HG03196 (cell line): Measurements from ENCODE around the gene TMEM92.
"Not testable (repeated sequence)": the region's sequence is repeated elsewhere in the genome, so short reads cannot be mapped to it uniquely, and the experiment has no call there.

Experiments
- ATAC-seq: cut with Tn5 transposase; IDR thresholded peaks from one replicate; pipeline ENCODE4 v1.9.1; 2021; ENCODE audit not compliant: unreplicated experiment

Gene TMEM92

DNA sequence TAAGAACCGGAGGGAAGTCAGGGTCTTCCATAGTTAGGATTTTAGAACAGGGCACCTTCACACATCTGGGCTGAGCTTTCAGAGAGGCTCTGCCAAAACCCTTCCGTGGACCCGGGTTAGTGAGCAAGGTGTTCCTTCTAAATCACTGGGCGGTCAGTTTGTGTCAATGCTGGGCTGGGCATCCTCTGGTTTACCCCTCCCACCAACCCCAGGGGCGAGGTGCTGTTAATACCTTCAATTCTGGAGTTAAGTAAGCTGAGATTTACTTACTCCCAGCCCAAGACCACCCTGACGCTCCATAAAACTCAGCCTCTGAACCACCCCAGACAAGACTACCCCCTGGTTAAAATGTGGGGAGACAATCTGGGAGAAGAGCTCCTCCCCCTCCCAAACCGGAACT, 1.0 kb downstream of the TMEM92 start:
- ATAC-seq, result no peak

DNA sequence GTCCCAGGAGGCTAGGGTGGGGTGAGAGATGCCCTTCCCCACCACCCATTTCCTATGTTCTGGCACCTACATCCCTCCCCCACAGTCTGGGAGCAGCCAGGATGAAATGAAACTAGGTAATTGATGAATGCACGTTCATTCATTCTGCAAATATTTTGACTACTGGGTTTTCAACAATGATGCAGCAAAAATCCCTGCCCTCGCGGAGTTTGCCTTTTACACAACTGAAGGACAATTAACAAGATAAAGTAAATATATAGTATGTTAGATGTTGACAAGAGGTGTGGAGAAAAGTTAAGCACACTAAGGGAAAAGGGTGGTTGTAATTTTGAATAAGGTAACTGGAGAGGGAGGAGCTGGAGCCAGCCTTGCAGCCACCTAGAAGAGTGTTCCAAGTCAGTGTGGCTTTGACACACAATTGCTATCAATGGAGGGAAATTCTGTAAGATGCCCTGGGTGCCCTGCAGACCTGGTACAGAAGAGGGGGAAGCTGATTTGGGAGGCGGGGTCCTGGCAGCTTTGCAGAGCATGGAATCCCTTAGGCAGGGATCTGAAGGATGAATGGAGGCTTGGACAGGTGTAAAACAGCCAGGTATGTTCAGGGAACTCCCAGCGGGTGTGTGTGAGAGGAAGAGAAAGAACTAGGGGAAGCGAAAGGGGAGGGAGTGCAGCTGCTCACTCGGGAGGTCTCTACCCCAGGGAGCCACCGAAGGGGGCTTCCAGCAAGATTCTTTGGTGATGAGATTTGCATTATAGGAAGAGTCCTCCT, 2.5 kb downstream of the TMEM92 start:
- ATAC-seq, result no peak

DNA sequence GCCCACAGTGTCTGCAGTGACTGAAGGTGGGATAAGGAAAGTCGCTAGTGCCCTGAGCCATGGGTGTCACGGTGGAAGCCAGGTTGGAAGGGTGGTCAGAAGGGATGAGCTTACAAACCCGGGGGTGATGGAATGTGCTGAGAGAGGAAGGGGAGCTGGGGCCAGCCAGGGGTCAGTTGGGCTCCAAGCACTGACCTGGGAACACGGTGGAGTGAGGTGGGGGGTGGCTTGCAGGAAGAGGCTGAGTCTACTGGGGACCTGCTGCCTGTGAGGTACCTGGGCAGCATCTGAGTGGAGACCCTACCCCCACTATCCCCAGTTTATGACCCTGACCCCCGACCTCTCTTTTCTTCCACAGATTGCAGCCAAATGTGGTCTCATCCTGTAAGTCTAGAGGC, 3.1 kb downstream of the TMEM92 start:
- no peak for ATAC-seq

DNA sequence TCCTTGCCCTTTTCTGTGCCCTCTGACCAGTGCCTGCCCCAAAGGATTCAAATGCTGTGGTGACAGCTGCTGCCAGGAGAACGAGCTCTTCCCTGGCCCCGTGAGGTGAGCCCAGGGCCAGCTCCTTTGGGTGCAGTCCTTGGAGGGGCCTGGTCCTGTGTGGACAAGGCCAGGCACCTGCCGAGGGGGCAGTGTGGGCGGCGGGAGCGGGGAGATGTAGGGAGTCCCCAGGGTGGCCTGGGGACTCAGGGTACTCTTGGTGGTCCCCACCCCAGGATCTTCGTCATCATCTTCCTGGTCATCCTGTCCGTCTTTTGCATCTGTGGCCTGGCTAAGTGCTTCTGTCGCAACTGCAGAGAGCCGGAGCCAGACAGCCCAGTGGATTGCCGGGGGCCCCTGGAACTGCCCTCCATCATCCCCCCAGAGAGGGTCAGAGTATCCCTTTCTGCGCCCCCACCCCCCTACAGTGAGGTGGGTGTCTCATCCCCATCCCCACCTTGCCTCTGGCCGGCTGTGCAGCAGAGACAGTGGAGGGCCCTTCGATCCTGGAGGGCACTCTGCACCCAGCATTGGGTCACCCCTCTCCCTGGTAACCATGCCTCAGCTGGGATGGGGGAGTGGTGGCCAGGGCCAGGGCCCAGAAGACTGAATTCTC, 4.4 kb downstream of the TMEM92 start:
- ATAC-seq, result no peak

DNA sequence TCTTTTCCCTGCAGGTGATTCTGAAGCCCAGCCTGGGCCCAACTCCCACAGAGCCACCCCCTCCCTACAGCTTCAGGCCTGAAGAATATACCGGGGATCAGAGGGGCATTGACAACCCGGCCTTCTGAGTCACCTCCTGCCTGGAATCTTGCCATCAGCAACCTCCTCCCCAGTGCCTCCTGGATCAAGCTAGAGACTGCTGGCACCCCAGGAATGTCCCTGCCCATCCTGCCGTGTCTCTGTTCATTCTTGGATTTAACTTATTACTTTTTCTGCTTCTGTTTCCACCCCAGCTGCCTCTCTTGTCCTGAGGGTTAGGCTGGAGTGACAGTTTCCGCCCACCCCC, 4.9 kb downstream of the TMEM92 start:
- no peak for ATAC-seq

DNA sequence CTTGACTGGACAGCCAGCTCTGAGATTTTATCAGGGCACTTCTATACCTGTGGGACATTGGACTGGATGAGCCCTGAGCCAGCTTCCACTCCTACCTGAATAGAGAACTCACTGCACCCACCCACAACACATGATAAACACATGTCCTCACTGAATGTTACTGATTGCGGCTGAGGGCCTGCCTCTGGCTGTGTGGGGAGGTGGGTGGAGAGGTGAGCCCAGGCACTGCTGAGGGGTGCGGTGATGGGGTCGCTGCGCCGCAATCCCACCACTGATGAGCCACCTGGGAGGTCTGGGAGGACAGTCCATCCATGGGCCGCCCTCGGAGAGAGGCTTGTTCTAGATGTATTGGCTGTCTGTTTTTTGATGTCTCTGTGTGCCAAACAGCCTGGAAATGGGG, 5.4 kb downstream of the TMEM92 start:
- no peak for ATAC-seq

DNA sequence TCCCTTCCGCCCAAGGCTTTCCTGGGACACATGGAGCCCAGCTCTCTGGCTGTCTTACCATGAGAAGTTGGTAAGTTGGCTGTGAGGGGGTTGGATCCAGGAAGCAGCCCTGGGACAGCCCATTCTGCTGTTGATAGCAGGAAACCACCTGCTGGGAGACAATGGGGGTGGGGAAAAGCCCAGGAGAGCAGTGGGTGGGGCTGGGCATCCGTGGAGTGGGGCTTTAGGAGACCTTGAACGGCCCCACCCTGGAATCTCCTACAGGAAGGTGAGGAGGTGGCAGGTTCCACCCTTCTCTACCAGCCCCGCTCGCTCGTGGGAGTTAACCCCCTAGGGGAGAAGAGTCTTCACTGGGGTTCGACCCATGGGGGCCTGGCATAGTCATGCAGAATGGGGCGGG, 5.8 kb downstream of the TMEM92 start:
- ATAC-seq, result no peak

DNA sequence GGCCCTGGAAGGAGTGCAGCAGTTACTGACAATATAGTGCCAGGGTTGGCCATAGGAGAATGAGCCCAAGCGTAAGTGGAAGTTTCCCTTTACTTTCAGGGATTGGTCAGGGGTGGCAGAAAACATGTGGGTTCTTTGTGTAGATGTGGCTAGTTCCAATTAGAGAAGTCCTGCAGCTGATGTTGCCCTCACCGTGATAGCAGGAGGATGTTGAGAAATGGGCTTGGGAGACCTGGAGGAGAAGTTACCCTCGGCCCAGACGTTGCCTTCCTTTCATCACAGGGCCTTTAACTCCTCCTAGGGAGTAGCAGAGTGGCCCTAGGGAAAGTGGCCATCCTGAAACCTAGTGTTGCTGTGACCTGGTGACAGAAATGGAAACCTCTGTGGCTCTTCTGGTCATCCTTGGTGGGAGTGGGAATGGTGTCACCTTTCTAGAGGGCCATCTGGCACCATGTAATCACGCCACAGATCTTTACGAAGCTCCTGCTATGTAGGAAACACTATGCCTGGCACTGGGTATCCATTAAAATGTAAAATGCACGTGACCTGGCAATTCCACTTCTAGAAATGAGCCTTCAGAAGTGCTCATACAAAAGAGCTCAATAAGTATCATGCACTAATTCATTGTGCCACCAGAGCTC, 6.7 kb downstream of the TMEM92 start:
- no peak for ATAC-seq

DNA sequence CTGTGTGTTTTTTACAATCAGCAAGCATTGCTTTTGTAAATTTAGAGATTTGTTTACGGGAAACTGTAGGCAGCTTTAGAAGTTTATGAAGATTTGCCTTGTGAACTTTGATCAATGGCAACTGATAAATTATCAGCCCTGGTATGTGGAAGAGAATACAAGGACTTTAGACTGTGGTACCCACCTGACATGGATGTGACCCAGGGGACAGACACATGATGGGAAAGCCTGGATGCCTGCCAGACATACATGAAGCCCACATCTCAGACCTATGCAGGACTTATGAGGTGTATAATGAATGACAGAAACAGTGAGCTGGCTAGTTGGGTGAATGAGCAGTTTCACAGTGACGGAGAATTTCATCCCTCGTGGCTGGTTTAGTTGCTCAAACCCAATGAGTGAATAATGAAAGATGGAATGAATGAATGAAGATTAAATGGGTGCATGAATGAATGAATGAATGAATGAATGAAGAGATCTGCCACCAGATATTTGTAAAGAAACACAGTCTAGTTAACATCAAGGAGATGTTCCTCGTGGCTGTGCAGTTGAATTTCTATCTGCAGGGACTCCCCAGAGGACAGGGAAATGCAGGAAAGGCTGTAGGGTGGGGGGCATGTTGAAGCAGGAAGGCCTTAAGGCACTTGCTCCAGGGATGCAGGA, 7.6 kb downstream of the TMEM92 start:
- no peak for ATAC-seq

DNA sequence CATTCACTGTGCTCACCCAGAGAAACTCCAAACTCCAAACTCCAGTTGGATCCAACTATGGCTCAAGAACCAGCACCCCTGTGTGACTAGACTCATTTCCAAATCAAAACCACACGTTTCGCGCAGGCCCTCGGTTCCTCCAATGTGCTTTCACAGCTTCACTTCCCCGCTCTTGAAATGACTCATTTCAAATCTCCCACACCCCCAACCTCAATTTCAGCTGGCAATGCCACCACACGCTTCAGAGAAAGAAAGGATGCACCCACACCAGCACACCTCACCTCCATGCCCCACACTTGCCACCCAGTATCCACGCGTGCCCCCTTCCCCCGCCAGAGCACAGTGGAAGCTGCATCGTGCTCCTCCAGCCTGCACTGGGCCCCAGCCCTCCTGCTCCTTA, 9.0 kb downstream of the TMEM92 start:
- ATAC-seq, result no peak

DNA sequence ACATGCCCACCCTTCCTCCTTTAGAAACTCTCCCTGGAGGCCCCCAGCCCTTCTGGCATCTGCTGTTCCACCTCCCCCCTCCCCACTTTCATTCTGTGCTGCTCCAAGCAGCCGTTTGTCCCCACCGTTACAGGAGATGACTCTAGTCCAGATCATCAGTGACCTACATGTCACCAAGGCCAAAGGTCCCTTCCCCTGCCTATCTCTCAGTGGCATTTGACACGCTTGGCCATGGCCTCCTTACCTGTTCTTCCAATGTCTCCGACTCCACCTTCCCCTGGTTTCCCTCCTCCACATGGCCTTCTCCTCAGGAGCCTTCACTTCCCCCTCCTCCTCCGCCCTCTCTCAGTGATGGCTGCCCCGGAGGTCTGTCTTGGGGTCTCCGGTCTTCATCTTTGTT, 9.4 kb downstream of the TMEM92 start:
- ATAC-seq, result no peak

DNA sequence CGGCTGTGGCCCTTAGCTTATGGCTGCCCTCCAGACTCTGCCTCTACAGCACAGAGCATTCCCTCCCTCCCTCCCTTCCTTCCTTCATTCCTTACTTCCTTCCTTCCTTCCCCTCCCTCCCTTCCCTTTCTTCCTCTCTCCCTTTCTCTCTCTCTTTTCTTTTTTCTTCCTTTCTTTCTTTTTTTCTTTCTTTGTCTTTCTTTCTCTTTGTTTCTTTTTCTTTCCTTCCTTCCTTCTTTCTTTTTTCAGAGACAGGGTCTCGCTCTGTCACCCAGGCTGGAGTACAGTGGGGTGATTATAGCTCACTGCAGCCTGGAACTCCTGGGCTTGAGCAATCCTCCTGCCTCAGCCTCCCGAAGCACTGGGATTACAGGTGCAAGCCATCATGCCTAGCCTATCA, 11.7 kb downstream of the TMEM92 start:
- no peak for ATAC-seq

DNA sequence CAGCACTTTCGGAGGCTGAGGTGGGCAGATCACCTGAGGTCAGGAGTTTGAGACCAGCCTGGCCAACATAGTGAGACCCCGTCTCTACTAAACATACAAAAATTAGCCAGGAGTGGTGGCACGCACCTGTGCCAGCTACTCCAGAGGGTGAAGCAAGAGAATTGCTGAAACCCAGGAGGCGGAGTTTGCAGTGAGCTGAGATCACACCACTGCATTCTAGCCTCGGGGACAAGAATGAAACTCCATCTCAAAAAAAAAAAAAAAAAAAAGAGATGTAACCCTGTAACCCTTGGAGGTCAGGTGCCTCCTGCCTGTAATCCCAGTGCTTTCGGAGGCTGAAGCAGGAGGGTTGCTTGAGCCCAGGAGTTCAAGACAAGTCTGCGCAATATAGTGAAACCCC, 13.0 kb downstream of the TMEM92 start:
- not testable (repeated sequence) for ATAC-seq

DNA sequence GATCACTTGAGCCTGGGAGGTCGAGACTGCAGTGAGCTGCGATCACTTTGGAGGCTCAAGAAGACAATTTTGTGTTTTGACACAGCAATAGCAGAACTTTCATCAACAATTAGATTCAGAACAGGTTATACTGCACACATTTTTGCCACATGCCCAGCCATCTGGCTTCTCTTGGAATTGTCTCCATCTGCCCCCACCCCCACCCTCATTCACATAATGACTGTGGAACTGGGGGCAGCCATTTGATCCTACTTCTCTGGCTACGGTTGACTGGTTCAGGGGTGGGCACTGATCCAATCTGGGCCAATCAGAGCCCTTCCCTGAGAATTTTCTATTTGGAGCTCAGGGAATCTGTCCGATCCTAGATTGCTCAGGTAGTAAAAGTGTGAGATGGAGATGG, 14.0 kb downstream of the TMEM92 start:
- no peak for ATAC-seq

DNA sequence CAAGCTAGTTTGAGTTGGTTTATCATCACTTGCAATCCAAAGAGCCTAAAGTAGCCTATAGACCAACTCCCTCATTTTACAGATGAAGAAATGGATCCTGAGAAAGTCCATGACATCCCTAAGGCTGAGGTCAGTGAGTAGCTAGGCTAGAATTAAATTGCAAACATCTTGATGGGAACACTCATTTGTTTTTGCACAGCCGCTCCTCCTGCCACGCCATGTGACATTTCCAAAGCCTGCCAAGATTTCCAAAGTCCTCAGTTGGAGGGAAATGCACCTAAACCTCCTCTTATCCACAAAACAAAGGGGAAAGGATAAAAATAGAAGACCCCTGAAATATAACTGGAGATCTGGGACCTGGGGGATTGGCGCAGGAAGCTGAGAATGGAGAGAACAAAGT, 15.0 kb downstream of the TMEM92 start:
- no peak for ATAC-seq

DNA sequence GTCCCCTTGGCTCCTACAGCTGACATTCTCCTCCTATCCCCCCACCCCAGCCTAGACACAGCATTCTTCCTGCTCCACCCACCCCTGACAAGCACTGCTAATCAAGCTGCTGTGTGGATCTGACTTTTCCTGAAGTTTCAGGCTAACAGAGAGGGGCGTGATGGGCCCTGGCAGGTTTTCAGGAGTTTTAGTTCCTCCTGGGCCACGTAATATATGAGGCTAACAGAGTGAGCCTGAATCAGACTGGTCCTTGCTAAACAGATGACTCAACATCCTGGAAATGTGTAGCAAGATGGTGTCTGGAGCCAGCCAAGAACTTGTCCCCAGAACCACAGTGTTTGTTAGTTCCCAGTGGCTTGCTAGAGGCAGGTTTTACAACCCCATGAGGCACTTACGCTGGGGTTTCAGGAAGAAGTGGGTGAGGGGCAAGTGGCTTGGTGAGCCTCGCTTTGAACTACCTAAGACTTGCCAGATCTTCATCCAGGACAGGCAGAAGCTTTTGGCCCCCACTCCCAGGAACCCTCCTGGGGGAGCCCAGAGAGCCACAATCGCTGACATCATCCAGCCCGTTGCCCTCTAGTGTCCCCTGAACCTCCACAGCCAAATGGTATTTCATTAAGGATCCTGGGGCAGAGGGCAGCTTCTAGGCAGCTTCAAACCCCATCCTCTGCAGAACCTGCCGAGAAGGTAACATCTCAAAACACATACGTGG, 15.9 kb downstream of the TMEM92 start:
- no peak for ATAC-seq

DNA sequence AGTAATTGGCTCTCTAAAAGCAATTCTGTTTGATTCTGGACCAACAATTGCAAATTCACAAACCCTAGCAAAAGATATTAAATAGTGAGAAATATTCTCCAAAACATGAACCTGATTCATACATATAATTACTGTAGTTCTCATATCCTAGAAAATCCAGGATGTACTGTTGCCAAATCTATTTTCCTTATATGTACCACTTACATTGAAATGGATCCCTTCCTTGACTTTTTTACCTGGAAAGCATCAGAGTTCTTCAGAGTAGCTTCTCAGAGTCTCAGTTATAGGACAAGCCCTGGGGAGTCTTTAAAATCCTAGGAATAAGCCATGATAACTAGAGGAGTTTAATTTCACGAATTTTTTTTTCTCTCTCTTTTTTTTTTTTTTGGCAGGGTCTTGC, 16.7 kb downstream of the TMEM92 start:
- ATAC-seq, result no peak

DNA sequence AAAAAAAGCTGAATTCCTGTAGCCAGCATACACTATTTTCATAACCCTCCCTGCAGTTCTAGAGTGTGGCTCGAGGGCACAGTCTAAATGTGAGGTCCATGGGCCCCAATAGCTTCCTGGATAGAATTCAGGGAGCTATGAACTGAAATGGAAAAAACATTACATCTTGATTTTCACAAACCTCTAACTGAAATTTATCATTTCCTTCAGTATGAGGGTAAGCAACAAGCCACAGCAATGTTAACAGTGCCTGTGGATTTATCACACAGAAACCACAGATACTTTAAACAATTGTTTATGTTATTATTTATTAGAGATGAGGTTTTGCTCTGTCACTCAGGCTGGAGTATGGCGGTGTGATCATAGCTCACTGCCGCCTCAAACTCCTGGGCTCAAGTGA, 18.2 kb downstream of the TMEM92 start:
- no peak for ATAC-seq

DNA sequence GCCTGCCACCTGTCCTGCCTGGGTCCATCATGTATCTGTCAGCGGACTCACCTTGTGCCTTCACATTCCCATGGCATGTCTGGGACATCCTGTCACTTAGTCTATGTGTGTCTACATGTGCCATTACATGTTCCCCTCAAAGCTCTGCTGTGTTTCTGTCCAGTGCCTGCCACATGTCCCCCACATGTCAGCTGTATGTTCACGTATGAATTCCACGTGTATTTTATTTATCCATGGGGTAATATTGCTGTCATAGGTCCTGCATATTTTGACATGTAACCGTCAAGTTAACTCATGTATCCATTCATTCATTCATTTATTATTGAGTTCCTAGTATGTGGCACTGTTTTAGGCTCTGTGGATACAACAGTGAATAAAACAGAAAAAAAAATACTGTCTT, 20.8 kb downstream of the TMEM92 start:
- ATAC-seq, result no peak

DNA sequence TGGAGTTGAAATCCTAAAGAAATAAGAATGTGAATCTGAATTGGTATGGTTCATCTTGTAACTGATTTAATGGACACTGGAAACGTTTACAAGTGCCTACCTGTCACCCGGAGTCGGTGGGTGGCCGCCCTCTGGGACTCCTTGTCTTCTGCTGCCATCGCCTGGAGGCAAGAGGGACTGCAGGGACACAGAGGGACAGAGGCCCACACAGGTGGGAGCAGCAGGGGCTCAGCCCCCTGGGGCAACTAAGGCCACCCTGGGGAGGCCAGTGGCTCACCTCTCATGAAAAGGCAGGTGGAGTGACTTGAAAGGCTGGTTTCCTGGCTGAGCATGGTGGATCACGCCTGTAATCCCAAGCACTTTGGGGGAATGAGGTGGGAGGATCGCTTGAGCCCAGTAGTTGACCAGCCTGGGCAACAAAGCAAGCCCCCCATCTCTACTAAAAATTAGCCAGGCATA, 23.2 kb downstream of the TMEM92 start:
- no peak for ATAC-seq

DNA sequence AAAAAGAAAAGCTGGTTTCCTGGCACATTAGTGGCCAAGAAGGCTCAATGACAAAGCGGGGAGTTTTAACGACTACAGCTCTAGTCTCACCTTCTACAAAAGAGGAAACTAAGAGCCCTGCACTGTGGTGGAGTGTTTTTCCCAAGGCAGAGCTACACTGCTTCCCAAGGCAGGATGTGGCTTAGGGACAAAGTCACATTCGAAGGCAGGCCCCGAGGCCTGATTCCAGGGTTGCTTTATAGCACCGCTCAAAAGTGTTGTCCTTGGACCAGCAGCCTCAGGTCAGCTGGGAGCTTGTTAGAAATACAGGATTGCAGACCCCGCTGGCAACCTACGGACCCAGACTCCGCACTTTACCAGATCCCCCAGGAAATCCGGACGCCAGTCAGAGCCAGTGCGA, 23.8 kb downstream of the TMEM92 start:
- no peak for ATAC-seq
